Stimulated activated CD4-positive, alpha-beta T cell treated with anti-CD3 and anti-CD28 coated beads, Interleukin-15, amount 100 ng/mL, for 48 hours (primary cell): ENCODE results near the gene BCO2.

ENCODE experiments used
- DNase-seq, 2 donors: peaks; one replicate each; pipeline ENCODE4 v3.0.0-alpha.2; 2020; ENCODE audit warnings: low read depth in 2 of 2

The BCO2 gene

DNA sequence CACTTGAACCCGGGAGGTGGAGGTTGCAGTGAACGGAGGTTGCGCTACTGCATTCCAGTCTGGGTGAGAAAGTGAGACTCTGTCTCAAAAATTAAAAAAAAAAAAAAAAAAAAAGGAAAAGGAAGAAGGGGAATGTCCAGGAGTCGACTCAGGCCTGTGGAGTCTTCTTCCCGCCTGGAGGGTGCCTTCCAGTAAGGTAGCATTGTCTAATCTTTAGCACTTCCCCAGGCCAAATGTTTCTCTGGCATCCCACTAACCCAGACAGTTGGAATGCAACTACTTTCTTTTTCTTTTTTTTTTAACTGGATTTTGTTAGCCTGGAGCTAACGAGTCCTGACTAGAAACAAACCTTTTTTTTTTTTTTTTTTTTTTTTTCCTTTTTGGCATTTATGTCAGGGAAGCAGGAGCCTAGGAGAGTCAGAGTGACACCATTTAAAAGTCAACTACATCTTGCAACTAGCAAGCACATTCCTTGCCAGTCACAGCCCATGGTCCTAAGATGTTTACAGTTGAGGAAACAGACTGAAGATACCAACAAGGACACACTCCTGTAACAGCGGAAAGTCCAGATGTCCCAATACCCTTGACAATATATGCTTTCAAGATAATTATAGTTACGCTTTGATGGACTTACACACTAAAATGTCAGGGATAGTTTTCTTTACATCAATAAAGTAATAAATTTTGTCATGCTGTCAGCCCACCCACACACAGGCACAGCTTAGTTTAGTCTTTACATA is 74.7 kb downstream of the BCO2 start:
- DNase-seq: no peak

DNA sequence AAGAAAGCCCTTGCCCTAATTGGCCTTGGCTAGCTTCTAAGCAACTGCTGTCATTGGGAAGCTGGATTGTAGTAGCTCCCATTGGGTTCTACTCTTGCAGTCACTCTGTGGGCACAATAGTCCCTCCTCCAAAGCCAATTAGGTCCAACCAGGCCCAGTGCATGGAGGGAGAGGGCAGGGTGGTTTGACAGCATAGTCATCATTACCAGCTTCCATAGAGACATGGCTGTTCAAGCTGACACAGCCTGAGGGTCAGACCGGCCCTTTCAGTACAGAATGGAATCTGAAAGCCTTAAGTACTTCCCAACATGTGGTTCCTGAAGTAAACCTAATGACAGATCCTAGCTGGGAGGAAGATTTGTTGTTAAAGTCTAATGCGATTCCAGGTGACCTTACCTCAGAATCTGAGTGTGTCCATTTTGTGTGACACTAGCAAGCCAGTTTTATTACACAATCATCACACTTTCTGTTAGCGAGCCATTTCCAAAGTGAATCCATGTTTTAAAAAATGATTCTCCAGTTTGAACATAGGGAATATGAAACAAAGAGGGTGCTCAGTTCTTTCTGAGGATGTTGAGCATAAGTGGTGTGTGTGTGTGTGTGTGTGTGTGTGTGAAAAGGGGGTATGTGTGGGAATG is 78.4 kb downstream of the BCO2 start:
- no peak for DNase-seq

DNA sequence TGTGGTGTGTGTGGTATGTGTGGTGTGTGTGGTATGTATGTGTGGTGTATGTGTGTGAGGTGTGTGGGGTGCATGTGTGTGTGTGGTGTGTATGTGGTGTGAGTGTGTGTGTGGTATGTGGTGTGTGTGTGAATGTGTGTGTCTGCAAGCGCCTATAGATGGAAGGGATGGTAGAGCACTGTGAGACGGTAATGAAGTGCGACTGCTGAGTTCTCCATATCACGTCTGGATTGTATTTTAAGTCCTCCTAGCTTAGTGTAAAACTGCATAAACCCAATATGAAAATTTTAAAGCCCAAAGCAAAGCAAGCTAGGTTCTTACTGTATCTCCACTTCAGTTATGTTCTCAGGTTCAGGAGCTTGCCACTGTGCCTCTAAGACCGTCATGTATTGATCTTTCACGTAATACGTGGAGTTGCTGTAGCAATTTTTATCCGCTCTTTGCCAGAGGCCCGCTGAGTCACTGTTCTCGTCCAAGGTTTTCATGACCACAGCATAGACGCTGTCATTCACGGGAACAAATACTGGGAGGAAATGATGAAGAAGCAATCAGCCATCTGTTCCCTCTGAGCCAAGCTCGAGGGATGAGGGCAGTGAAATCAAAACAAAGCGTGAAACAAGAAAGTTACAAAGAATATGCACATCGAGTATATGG is 79.9 kb downstream of the BCO2 start:
- DNase-seq: no peak

- no peak for DNase-seq
Observed at GRCh38 chr11:112260490-112260889, 85.2 kb downstream of the BCO2 start, which contains the start of gene PLET1. Gene PLET1, minus strand, starts transcription at chr11:112260860. Its CDS starts 271 bp downstream, at chr11:112260589.

DNA sequence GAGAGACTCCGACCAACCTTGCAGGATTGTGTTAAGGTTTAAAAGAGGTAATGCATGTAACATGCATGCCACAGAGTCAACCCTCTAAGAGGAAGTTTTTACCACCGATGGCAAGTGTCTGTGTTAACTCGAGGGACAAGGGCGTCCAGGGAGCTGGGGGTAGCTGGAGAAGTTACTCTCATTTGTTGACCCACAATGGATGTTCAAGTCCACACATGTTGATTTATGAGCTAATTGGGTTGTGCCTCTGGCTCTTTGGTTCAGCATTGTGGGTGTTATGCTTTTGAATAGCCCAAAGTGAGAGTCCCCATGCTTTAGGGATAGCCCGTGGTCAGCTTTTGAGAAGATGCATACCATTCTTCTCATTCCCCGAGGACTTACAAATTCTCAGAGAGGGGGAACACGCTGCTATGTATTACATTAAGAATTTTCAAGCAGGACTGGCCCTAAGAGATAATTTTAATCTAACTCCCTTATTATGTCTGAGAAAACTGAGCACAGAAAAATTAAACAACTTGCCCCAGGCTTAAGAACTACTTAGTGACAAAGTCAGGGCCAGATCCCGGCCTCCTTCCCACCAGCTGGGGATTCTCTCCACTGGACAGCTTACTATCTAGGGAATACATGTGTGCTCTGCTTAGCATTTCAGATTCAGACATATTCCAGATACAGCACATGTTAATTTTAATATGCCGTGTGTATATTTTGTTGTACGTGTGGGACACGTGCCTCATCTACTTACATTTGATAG is 90.5 kb downstream of the BCO2 start:
- DNase-seq: no peak

- no peak for DNase-seq
Observed at GRCh38 chr11:112266410-112266778, 91.1 kb downstream of the BCO2 start.

GRCh38 chr11:112267188-112267591 is 91.9 kb downstream of the BCO2 start:
- no peak for DNase-seq

DNA sequence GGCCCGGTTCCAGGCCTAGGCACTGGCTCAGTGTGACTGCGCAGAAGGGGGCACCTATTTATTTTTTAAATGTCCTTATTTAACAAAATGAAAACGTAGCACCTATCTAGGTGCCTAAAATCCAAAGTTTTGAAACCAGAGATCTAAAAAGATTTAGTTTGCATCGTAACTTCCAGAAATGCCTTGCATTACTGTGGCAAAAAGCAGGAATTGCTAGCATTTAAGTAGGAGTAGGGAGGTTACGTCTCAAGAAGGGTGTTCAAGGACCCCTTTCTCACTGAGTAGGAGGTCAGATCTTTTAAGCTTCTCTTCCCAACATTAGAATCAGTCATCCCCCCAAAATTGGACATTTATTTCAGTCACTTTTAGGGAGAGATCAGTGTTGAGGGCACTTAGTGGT is 93.1 kb downstream of the BCO2 start:
- no peak for DNase-seq
